ENCODE data around the gene CEACAM8. TPM values are rescaled to one million over a fixed set of nuclear protein-coding genes. Genes with fewer than 3 reads are reported as not detected.

The CEACAM8 gene
- total and polyA plus RNA-seq, 2 donors from 2014 or later: not detected

DNA sequence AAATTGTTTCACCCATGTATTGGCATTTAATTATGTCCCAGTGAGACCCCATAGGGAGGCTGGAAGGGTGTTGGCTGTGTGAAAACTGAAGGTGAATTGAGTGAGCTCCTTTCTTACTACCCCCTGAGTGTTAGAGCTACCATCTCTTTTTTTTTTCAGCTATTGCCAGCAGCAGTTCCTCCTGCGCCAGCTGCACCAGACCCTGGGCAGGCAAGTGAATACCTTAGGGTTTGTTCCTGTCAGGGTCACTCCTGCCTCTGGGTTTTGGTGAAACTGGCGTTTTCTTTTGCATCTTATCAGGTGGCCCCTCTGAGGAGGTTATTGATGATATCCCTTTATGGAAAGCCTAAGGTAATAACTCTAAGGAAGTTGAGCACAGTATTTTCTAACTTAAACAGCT is 25.5 kb downstream of the CEACAM8 start:
- Histone ChIP-seq H3K9me3 (ENCODE audit: control insufficient read depth in 2 of 3, insufficient read depth in 1 of 3, low read length in 3 of 3) (no peaks in the 10 kb centered on the region), H3K4me3 (ENCODE audit: low read length in 3 of 3) (no peak overlapping the region), H3K9ac (ENCODE audit: low read length in 3 of 3) (no peak overlapping the region), H3K36me3 (ENCODE audit: control insufficient read depth in 2 of 3, insufficient read depth in 3 of 3, low read length in 3 of 3) (no peaks in the 10 kb centered on the region), H3K27me3 (ENCODE audit: control insufficient read depth, insufficient read depth, low read length) (no peaks in the 10 kb centered on the region), H3K27ac (ENCODE audit: low read depth in 2 of 2, low read length in 2 of 2) (no peak overlapping the region), H3K4me1 (ENCODE audit: control insufficient read depth in 2 of 3, insufficient read depth in 2 of 3, low read depth in 1 of 3, low read length in 3 of 3) (no peaks in the 10 kb centered on the region)
- DNase-seq: no peak
- no peak for FAIRE-seq
- intact Hi-C loops (cut with DNase I): no loop called here
- TF ChIP-seq, protein P1, sequence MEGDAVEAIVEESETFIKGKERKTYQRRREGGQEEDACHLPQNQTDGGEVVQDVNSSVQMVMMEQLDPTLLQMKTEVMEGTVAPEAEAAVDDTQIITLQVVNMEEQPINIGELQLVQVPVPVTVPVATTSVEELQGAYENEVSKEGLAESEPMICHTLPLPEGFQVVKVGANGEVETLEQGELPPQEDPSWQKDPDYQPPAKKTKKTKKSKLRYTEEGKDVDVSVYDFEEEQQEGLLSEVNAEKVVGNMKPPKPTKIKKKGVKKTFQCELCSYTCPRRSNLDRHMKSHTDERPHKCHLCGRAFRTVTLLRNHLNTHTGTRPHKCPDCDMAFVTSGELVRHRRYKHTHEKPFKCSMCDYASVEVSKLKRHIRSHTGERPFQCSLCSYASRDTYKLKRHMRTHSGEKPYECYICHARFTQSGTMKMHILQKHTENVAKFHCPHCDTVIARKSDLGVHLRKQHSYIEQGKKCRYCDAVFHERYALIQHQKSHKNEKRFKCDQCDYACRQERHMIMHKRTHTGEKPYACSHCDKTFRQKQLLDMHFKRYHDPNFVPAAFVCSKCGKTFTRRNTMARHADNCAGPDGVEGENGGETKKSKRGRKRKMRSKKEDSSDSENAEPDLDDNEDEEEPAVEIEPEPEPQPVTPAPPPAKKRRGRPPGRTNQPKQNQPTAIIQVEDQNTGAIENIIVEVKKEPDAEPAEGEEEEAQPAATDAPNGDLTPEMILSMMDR (IDR thresholded peaks at IDR 0.05; ENCODE audit: borderline replicate concordance, extremely low read depth, insufficient read depth): no peak

DNA sequence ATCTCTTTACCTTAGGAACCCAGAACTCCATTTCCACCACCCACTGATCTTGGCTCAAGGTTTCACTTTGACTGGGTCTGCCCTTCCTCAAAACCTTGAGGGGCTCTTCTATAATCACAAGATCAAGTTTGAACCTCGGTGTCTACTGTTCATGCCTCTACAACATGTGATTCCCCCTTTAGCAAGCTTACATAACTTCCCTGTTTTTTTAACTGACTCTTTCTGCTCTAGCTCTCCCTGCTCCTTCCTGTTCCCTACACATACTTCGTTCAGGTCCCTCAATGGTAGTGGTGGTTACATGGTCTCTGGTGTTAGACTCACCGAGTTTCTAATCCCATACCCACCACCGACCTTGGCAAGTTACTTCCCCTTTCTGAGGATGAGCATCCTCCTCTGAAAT is 26.7 kb downstream of the CEACAM8 start:
- DNase-seq (no peak), FAIRE-seq (no peak)
- no peak overlapping the region for H3K4me3 ChIP-seq (ENCODE audit: low read length in 3 of 3)
- intact Hi-C loops (cut with DNase I): no loop called here
- H3K27ac ChIP-seq (ENCODE audit: low read depth in 2 of 2, low read length in 2 of 2): no peak overlapping the region
- no peak overlapping the region for H3K9ac ChIP-seq (ENCODE audit: low read length in 3 of 3)
- H3K36me3 ChIP-seq (ENCODE audit: control insufficient read depth in 2 of 3, insufficient read depth in 3 of 3, low read length in 3 of 3): no peaks in the 10 kb centered on the region
- no peaks in the 10 kb centered on the region for H3K9me3 ChIP-seq (ENCODE audit: control insufficient read depth in 2 of 3, insufficient read depth in 1 of 3, low read length in 3 of 3)
- TF ChIP-seq, protein P1 (IDR thresholded peaks at IDR 0.05; ENCODE audit: borderline replicate concordance, extremely low read depth, insufficient read depth): no peak
- no peaks in the 10 kb centered on the region for H3K4me1 ChIP-seq (ENCODE audit: control insufficient read depth in 2 of 3, insufficient read depth in 2 of 3, low read depth in 1 of 3, low read length in 3 of 3)
- no peaks in the 10 kb centered on the region for H3K27me3 ChIP-seq (ENCODE audit: control insufficient read depth, insufficient read depth, low read length)

DNA sequence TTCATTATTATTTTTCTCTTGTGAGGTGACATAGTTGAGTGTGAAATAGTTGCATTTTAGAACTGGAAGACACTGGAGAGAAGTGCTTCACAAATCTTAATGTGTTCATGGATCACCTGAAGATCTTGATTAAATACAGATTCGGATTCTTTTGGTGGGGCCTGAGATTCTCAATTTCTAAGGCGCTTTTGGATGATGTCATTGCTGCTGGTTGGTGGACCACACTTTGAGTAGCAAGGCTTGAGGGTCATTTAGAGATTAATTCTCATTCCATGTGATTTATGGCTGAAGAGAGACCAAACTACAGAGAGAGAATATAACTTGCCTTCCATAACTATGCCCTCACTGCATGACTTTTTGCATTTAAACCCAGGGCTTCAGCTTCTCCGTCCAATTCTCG is 27.2 kb downstream of the CEACAM8 start:
- Histone ChIP-seq H3K36me3 (ENCODE audit: control insufficient read depth in 2 of 3, insufficient read depth in 3 of 3, low read length in 3 of 3) (no peaks in the 10 kb centered on the region), H3K4me1 (ENCODE audit: control insufficient read depth in 2 of 3, insufficient read depth in 2 of 3, low read depth in 1 of 3, low read length in 3 of 3) (no peaks in the 10 kb centered on the region), H3K9me3 (ENCODE audit: control insufficient read depth in 2 of 3, insufficient read depth in 1 of 3, low read length in 3 of 3) (no peaks in the 10 kb centered on the region), H3K4me3 (ENCODE audit: low read length in 3 of 3) (no peak overlapping the region), H3K27ac (ENCODE audit: low read depth in 2 of 2, low read length in 2 of 2) (no peak overlapping the region), H3K27me3 (ENCODE audit: control insufficient read depth, insufficient read depth, low read length) (no peaks in the 10 kb centered on the region), H3K9ac (ENCODE audit: low read length in 3 of 3) (no peak overlapping the region)
- DNase-seq (no peak), FAIRE-seq (no peak)
- intact Hi-C loops (cut with DNase I): no loop called here
- TF ChIP-seq, protein P1 (IDR thresholded peaks at IDR 0.05; ENCODE audit: borderline replicate concordance, extremely low read depth, insufficient read depth): no peak

All from kidney (tissue), 14 donors.